Measurements from ENCODE around the gene TBC1D32.

DNA sequence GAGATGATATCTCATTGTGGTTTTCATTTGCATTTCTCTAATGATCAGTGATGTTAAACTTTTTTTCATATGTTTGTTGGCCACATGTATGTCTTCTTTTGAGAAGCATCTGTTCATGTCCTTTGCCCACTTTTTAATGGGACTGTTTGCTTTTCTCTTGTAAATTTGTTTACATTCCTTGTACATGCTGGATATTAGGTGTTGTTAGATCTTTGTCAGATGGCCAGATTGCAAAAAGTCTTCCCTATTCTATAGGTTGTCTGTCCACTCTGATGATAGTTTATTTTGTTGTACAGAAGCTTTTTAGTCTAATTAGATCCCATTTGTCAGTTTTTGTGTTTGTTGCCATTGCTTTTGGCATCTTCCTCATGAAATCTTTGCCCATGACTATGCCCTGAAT lies 172.4 kb downstream of the TBC1D32 start:
- TF ChIP-seq POLR2A (IDR thresholded peaks at IDR 0.05; ENCODE audit: low read length) (no peak), GATA1 (IDR thresholded peaks at IDR 0.05; ENCODE audit: low read depth, low read length) (no peak)
